ENCODE measurements around the gene SNRNP70. TPM values are rescaled to one million over a fixed set of nuclear protein-coding genes. Genes with fewer than 3 reads are reported as not detected.

The SNRNP70 gene
- total RNA-seq, 1 donor from 2014 or later: 203 TPM

GRCh38 chr19:49094505-49095482, 9.5 kb downstream of the SNRNP70 start:
- Mint-ChIP-seq H3K4me1 (ENCODE audit: unreplicated experiment) (peaks cover 9% of the 10 kb centered on the region), H3K9me3 (ENCODE audit: unreplicated experiment) (no peaks in the 10 kb centered on the region), H3K36me3 (ENCODE audit: low read depth, unreplicated experiment) (peaks cover 43% of the 10 kb centered on the region), H3K27ac (ENCODE audit: unreplicated experiment) (no peak overlapping the region), H3K4me3 (ENCODE audit: unreplicated experiment) (no peak overlapping the region), H3K27me3 (ENCODE audit: unreplicated experiment) (peaks cover 9% of the 10 kb centered on the region)
- TF ChIP-seq CTCF (IDR thresholded peaks at IDR 0.05; ENCODE audit: unreplicated experiment): no peak
- DNase-seq (ENCODE audit: low spot score): no peak

- Mint-ChIP-seq H3K4me1 (ENCODE audit: unreplicated experiment) (peaks cover 6% of the 10 kb centered on the region), H3K27me3 (ENCODE audit: unreplicated experiment) (peaks cover 3% of the 10 kb centered on the region), H3K36me3 (ENCODE audit: low read depth, unreplicated experiment) (peaks cover 39% of the 10 kb centered on the region), H3K9me3 (ENCODE audit: unreplicated experiment) (no peaks in the 10 kb centered on the region), H3K4me3 (ENCODE audit: unreplicated experiment) (no peak overlapping the region), H3K27ac (ENCODE audit: unreplicated experiment) (peak overlapping the region; percentile 72)
- peak; percentile 84 for DNase-seq (ENCODE audit: low spot score)
- peak; percentile 98 for TF ChIP-seq CTCF (IDR thresholded peaks at IDR 0.05; ENCODE audit: unreplicated experiment)
These were observed 12.4 kb downstream of the SNRNP70 start for GRCh38 chr19:49097453-49098288.

- peak overlapping the region; percentile 42 for H3K27ac Mint-ChIP-seq (ENCODE audit: unreplicated experiment)
- H3K4me3 Mint-ChIP-seq (ENCODE audit: unreplicated experiment): peak overlapping the region; percentile 62
- peaks cover 6% of the 10 kb centered on the region for H3K4me1 Mint-ChIP-seq (ENCODE audit: unreplicated experiment)
- H3K36me3 Mint-ChIP-seq (ENCODE audit: low read depth, unreplicated experiment): peaks cover 39% of the 10 kb centered on the region
- no peak for DNase-seq (ENCODE audit: low spot score)
- no peaks in the 10 kb centered on the region for H3K9me3 Mint-ChIP-seq (ENCODE audit: unreplicated experiment)
- peaks cover 3% of the 10 kb centered on the region for H3K27me3 Mint-ChIP-seq (ENCODE audit: unreplicated experiment)
- no peak for TF ChIP-seq CTCF (IDR thresholded peaks at IDR 0.05; ENCODE audit: unreplicated experiment)
These were observed 13.5 kb downstream of the SNRNP70 start for GRCh38 chr19:49098795-49099194.

- DNase-seq (ENCODE audit: low spot score): no peak
- Mint-ChIP-seq H3K27ac (ENCODE audit: unreplicated experiment) (no peak overlapping the region), H3K4me1 (ENCODE audit: unreplicated experiment) (peaks cover 6% of the 10 kb centered on the region), H3K27me3 (ENCODE audit: unreplicated experiment) (peaks cover 2% of the 10 kb centered on the region), H3K4me3 (ENCODE audit: unreplicated experiment) (no peak overlapping the region), H3K9me3 (ENCODE audit: unreplicated experiment) (no peaks in the 10 kb centered on the region), H3K36me3 (ENCODE audit: low read depth, unreplicated experiment) (peaks cover 34% of the 10 kb centered on the region)
- no peak for TF ChIP-seq CTCF (IDR thresholded peaks at IDR 0.05; ENCODE audit: unreplicated experiment)
These were observed 15.9 kb downstream of the SNRNP70 start for GRCh38 chr19:49101160-49101559.

Data from endothelial cell (in vitro differentiated cells).